ENCODE measurements around the gene HDAC4.

HDAC4 gene

GRCh38 chr2:239273280-239274234 is 127.3 kb downstream of the HDAC4 start:
- ChIA-PET POLR2A (no interaction called here), CTCF (interaction anchor here (0.6 kb wide), 1 partner anchor 128 kb away, joined by 3 read pairs; no protein-coding TSS in a partner anchor)
- Histone ChIP-seq H3K36me3 (ENCODE audit: control insufficient read depth in 2 of 2, insufficient read depth in 1 of 2, low read length in 2 of 2) (no peaks in the 10 kb centered on the region), H3K27ac (ENCODE audit: extremely low read depth, low read depth, low read length) (no peak overlapping the region), H3K4me1 (ENCODE audit: control insufficient read depth, insufficient read depth, low read length) (no peaks in the 10 kb centered on the region), H3K9me3 (ENCODE audit: control insufficient read depth, insufficient read depth, low read depth, low read length) (no peaks in the 10 kb centered on the region), H3K4me3 (ENCODE audit: low read depth, low read length) (no peak overlapping the region)
- TF ChIP-seq ZNF692 (tag by site-specific recombination; IDR thresholded peaks at IDR 0.05) (no peak), ZNF366 (tag by site-specific recombination; conservative IDR thresholded peaks at IDR 0.05) (no peak), ZSCAN16 (tag by site-specific recombination; IDR thresholded peaks at IDR 0.05) (no peak)

DNA sequence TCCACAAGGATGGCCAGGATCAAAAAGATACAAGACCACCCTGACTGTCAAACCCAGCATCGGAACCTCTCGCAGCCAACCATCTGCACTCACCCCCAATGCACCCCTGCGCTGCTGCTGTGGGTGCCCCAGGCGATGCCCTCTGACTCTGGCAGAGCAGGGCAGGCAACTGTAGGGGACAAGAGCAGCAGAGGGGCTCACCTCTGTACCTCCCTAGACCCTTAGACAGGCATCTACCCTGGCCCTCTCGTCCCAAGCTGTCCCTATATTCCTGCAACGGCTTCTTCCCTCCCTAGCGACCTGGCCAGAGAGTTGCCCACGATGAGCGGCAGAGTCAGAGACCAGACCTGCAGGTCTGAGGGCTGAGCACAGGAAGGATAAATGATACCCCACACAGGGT is 128.2 kb downstream of the HDAC4 start:
- H3K36me3 ChIP-seq (ENCODE audit: control insufficient read depth in 2 of 2, insufficient read depth in 1 of 2, low read length in 2 of 2) = no peaks in the 10 kb centered on the region
- H3K27ac ChIP-seq (ENCODE audit: extremely low read depth, low read depth, low read length) = no peak overlapping the region

DNA sequence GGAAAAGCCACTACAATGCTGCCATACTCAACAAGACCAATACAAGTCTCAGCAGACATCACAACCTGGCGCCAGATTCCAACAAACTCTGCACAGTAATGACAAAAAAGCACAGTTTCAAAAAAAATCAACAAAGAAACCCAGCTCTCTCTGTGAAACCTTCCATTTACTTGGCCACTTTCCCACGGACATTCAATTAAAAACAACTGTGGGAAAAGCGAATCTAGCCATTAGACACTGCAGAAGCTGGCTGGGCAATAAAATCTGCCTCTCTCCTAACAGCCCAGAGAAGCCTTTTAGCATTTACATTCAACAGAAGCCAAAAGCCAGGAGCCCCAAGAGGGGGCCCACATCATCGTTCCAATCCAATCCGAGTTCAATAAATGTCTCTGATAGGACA is 128.9 kb downstream of the HDAC4 start:
- ChIA-PET CTCF (no interaction called here), POLR2A (no interaction called here)
- TF ChIP-seq ZNF335 (tag by site-specific recombination; conservative IDR thresholded peaks at IDR 0.05) (no peak), ZNF114 (tag by site-specific recombination; IDR thresholded peaks at IDR 0.05) (no peak), ZNF394 (tag by site-specific recombination; IDR thresholded peaks at IDR 0.05; ENCODE audit: borderline replicate concordance) (no peak), ZNF24 (tag by site-specific recombination; IDR thresholded peaks at IDR 0.05) (no peak), ZNF48 (tag by site-specific recombination; IDR thresholded peaks at IDR 0.05) (no peak), IKZF3 (tag by site-specific recombination; IDR thresholded peaks at IDR 0.05) (no peak), RBAK (tag by site-specific recombination; IDR thresholded peaks at IDR 0.05) (no peak), ZNF18 (tag by site-specific recombination; IDR thresholded peaks at IDR 0.05) (no peak), ZNF510 (tag by site-specific recombination; IDR thresholded peaks at IDR 0.05; ENCODE audit: insufficient replicate concordance) (no peak), SALL2 (tag by site-specific recombination; IDR thresholded peaks at IDR 0.05; ENCODE audit: borderline replicate concordance) (no peak)

More for the DNA sequence above, 128.2 kb downstream of the HDAC4 start:
- ChIA-PET CTCF (no interaction called here), POLR2A (no interaction called here)
- TF ChIP-seq ZNF24 (tag by site-specific recombination; IDR thresholded peaks at IDR 0.05) = no peak
- no peak for TF ChIP-seq GLIS2 (tag by site-specific recombination; IDR thresholded peaks at IDR 0.05)
- no peak for TF ChIP-seq SALL2 (tag by site-specific recombination; IDR thresholded peaks at IDR 0.05; ENCODE audit: borderline replicate concordance)
- no peak for TF ChIP-seq ZNF626 (tag by site-specific recombination; IDR thresholded peaks at IDR 0.05)
- no peak for TF ChIP-seq ZNF148 (tag by site-specific recombination; IDR thresholded peaks at IDR 0.05; ENCODE audit: borderline replicate concordance)
- TF ChIP-seq, protein P1, sequence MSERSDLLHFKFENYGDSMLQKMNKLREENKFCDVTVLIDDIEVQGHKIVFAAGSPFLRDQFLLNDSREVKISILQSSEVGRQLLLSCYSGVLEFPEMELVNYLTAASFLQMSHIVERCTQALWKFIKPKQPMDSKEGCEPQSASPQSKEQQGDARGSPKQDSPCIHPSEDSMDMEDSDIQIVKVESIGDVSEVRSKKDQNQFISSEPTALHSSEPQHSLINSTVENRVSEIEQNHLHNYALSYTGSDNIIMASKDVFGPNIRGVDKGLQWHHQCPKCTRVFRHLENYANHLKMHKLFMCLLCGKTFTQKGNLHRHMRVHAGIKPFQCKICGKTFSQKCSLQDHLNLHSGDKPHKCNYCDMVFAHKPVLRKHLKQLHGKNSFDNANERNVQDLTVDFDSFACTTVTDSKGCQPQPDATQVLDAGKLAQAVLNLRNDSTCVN (tag by site-specific recombination; optimal IDR thresholded peaks at IDR 0.05) = no peak
- TF ChIP-seq ZNF449 (tag by site-specific recombination; IDR thresholded peaks at IDR 0.05) = no peak
- no peak overlapping the region for H3K4me3 ChIP-seq (ENCODE audit: low read depth, low read length)
- no peaks in the 10 kb centered on the region for H3K9me3 ChIP-seq (ENCODE audit: control insufficient read depth, insufficient read depth, low read depth, low read length)
- H3K4me1 ChIP-seq (ENCODE audit: control insufficient read depth, insufficient read depth, low read length) = no peaks in the 10 kb centered on the region

More for the DNA sequence above, 128.9 kb downstream of the HDAC4 start:
- Histone ChIP-seq H3K9me3 (ENCODE audit: control insufficient read depth, insufficient read depth, low read depth, low read length) (no peaks in the 10 kb centered on the region), H3K4me1 (ENCODE audit: control insufficient read depth, insufficient read depth, low read length) (no peaks in the 10 kb centered on the region), H3K27ac (ENCODE audit: extremely low read depth, low read depth, low read length) (no peak overlapping the region), H3K36me3 (ENCODE audit: control insufficient read depth in 2 of 2, insufficient read depth in 1 of 2, low read length in 2 of 2) (no peaks in the 10 kb centered on the region), H3K4me3 (ENCODE audit: low read depth, low read length) (no peak overlapping the region)
